Peyer's patch (tissue), 4 donors: ENCODE results near the gene CDRT15.

Experiments
- POLR2A ChIP-seq, 2 donors: fragments of 450-650 bp; IDR thresholded peaks; one replicate each; pipeline ENCODE4 v1.5.1; 2017; ENCODE audit warnings: antibody characterized with exemption in 2 of 2, mild to moderate bottlenecking in 2 of 2, moderate library complexity in 2 of 2
- TF ChIP-seq, protein P1 (sequence below), 6 experiments: fragments of 450-650 bp in 4 of 6; fragments of 200-600 bp in 2 of 6; sonication (generic) in 1 of 6; IDR thresholded peaks; one replicate each; pipeline ENCODE4 v1.5.1; 2017 to 2019; ENCODE audit warnings: antibody characterized with exemption in 6 of 6, mild to moderate bottlenecking in 3 of 6, moderate library complexity in 1 of 6

DNA sequence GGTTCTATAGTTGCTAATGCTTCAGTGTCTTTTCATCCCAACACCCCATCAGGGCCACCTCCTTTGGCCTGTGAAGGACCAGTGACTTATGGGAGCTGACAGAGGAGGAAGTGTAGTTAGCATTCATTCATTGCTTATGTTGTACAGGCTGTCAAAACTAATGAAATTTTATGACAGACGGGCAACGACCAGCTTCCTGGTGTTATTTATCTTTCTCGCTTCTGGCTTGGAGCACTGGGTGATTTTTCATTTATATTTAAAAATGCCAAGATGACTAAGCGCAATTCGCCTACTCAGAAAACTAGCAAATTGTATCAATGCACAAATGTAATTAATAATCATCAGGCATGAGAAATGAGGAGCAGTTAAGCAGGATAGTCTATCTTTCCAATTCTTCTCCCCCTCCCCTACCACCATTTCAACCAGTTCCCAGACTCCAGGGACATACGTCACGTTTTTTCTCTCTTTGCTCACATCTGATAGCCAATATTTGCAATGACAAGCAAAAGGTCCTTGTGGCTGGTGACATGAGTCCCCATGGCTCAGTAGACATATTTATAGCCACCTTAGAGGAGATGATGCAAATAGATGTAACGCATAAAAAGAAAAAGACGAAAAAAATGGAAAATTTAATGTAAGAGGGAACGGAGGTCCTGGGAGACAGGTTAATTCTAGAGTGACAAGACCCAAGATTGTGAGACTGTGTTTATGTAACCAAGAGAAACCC, 11.2 kb downstream of the CDRT15 start:
- TF ChIP-seq, protein P1, sequence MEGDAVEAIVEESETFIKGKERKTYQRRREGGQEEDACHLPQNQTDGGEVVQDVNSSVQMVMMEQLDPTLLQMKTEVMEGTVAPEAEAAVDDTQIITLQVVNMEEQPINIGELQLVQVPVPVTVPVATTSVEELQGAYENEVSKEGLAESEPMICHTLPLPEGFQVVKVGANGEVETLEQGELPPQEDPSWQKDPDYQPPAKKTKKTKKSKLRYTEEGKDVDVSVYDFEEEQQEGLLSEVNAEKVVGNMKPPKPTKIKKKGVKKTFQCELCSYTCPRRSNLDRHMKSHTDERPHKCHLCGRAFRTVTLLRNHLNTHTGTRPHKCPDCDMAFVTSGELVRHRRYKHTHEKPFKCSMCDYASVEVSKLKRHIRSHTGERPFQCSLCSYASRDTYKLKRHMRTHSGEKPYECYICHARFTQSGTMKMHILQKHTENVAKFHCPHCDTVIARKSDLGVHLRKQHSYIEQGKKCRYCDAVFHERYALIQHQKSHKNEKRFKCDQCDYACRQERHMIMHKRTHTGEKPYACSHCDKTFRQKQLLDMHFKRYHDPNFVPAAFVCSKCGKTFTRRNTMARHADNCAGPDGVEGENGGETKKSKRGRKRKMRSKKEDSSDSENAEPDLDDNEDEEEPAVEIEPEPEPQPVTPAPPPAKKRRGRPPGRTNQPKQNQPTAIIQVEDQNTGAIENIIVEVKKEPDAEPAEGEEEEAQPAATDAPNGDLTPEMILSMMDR (IDR thresholded peaks at IDR 0.05) = no peak
- no peak for TF ChIP-seq POLR2A (IDR thresholded peaks at IDR 0.05)
